T-cell (primary cell): ENCODE data around the gene FSTL4. TPM values are rescaled to one million over a fixed set of nuclear protein-coding genes. Genes with fewer than 3 reads are reported as not detected.

Experiments
- ATAC-seq, 4 experiments: fragments of 200-7000 bp in 3 of 4; fragments of 150-1000 bp in 1 of 4; cut with Tn5 transposase; replicated peaks in 1 of 4; 1 replicate in 3 of 4; 2 replicates in 1 of 4; pipeline ENCODE4 v1.10.0; 2021; ENCODE audit warnings: moderate library complexity in 3 of 4, mild to moderate bottlenecking in 2 of 4, moderate number of reproducible peaks in 1 of 4
- CTCF ChIA-PET, 2 donors: fragments of 300-600 bp; sonication (Branson Sonifier 250); formaldehyde crosslinking; loops; one replicate each; lab custom pipeline; 2022; ENCODE audit warnings: antibody characterized with exemption in 2 of 2; lab: Charles Lee
- POLR2A ChIA-PET, 2 donors: fragments of 300-600 bp; sonication (Branson Sonifier 250); formaldehyde crosslinking; loops; one replicate each; lab custom pipeline; 2022; ENCODE audit warnings: antibody characterized with exemption in 2 of 2; lab: Charles Lee
- DNase-seq, 35 experiments: peaks; one replicate each; pipeline versions ENCODE4 v3.0.0 to v3.0.0-alpha.2; 2013 to 2023
- H3K27ac ChIP-seq: one replicate; pipeline ENCODE4 v1.5.1; 2013; ENCODE audit warnings: low read length
- H3K27me3 ChIP-seq, 2 experiments: replicated peaks in 1 of 2; 1 replicate in 1 of 2; 2 replicates in 1 of 2; pipeline versions ENCODE4 v1.6.1 to v1.7.0; 2013; ENCODE audit warnings: low read length in 1 of 2, mixed read lengths in 1 of 2; ENCODE audit not compliant: control insufficient read depth in 2 of 2, insufficient read depth in 2 of 2; ENCODE audit errors: extremely low read depth in 1 of 2
- H3K36me3 ChIP-seq, 2 donors: 1 replicate in 1 of 2; 2 replicates in 1 of 2; pipeline versions ENCODE4 v1.6.1 to v1.7.0; 2013; ENCODE audit warnings: low read length in 1 of 2; ENCODE audit not compliant: control insufficient read depth in 2 of 2, insufficient read depth in 1 of 2; ENCODE audit errors: extremely low read depth in 1 of 2
- H3K4me1 ChIP-seq, 2 experiments: 1 replicate in 1 of 2; 2 replicates in 1 of 2; pipeline versions ENCODE4 v1.6.1 to v1.7.0; 2013; ENCODE audit warnings: low read length in 2 of 2, mixed read lengths in 1 of 2; ENCODE audit not compliant: insufficient read depth in 2 of 2, control insufficient read depth in 1 of 2; ENCODE audit errors: extremely low read depth in 1 of 2
- H3K4me3 ChIP-seq, 2 donors: 1 replicate in 1 of 2; 2 replicates in 1 of 2; pipeline versions ENCODE4 v1.5.1 to v1.7.0; 2013; ENCODE audit warnings: mild to moderate bottlenecking in 2 of 2, low read length in 1 of 2, moderate library complexity in 1 of 2; ENCODE audit not compliant: control insufficient read depth in 1 of 2; ENCODE audit errors: extremely low read depth in 1 of 2
- H3K9me3 ChIP-seq: 2 replicates; pipeline ENCODE4 v1.7.0; 2013
- H3K27ac Mint-ChIP-seq, 2 donors: one replicate each; pipeline ENCODE4 v1.8.0; 2020 to 2021; ENCODE audit warnings: mild to moderate bottlenecking in 2 of 2, mixed read lengths in 2 of 2
- H3K27me3 Mint-ChIP-seq, 2 donors: one replicate each; pipeline ENCODE4 v1.8.0; 2021 to 2022; ENCODE audit warnings: mixed read lengths in 2 of 2
- H3K36me3 Mint-ChIP-seq: one replicate; pipeline ENCODE4 v1.8.0; 2021; ENCODE audit warnings: mixed read lengths
- H3K4me1 Mint-ChIP-seq, 3 donors: one replicate each; pipeline ENCODE4 v1.8.0; 2020 to 2022; ENCODE audit warnings: mixed read lengths in 3 of 3, mild to moderate bottlenecking in 1 of 3
- H3K4me3 Mint-ChIP-seq, 3 donors: one replicate each; pipeline ENCODE4 v1.8.0; 2020 to 2022; ENCODE audit warnings: mild to moderate bottlenecking in 3 of 3, mixed read lengths in 3 of 3, moderate library complexity in 3 of 3
- H3K9me3 Mint-ChIP-seq, 3 donors: one replicate each; pipeline ENCODE4 v1.8.0; 2020 to 2022; ENCODE audit warnings: mixed read lengths in 3 of 3
- WGBS: methylation state at CpG from one replicate; pipeline ENCODE4 v1.1.5; 2013; ENCODE audit warnings: missing lambda C conversion rate; ENCODE audit not compliant: insufficient coverage; 5-methylcytosine and 5-hydroxymethylcytosine counted together
- total RNA-seq, 35 experiments: library from RNA in 6 of 35; stranded (reverse) in 6 of 35; fragments of 120-200 nt in 1 of 35; gene quantifications; one replicate each; pipeline versions ENCODE4 v1.2.1 to v1.2.4 and lab custom pipeline; 2013 to 2026

FSTL4 gene
- total RNA-seq, 5 donors from 2014 or later (not counting 1 experiment from before 2014, with no cell fraction given) = 1.6 TPM; not detected in 3

DNA sequence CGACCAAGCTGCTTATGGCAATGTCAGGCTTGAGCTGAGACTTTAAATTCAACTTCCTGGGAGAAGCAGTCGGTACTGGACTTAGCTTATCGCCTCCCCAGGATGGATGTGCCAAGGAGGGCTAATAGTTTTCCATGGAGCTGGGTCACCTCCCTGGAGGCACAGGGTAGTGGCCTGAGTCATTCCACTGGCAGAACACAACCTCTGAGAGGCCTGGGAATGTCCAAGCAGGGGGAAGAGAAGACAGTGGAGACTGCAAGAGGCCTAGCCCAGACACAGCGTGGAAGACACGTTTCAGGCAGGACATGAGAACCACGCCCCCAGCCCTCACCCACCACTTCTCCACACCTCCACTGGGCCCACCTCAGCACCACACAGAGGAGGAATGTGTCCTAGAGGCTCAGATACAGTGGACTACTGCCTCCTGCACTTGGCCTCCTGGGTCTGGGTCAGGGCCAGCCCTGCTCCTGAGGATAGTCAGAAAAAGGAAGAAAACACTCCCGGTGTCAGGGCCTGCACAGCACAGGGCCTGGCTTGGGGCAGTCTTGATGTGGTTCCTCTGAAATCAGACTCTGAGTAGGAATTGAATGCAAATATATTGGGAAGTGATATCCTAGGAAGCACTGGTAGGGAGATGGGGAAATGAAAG is 171.8 kb downstream of the FSTL4 start:
- DNase-seq (no peak), ATAC-seq (no peak)
- ChIA-PET POLR2A (no interaction called here), CTCF (no interaction called here)
- Mint-ChIP-seq H3K27ac (no peak overlapping the region), H3K4me1 (no peaks in the 10 kb centered on the region), H3K36me3 (no peaks in the 10 kb centered on the region), H3K27me3 (peaks cover 0 to 11% of the 10 kb centered on the region in 2 donors), H3K4me3 (no peak overlapping the region), H3K9me3 (no peaks in the 10 kb centered on the region)
- H3K9me3 ChIP-seq = no peaks in the 10 kb centered on the region
- WGBS = 73% methylated on average over 5 of the region's 7 CpGs
- no peak overlapping the region for H3K4me3 ChIP-seq
- H3K4me1 ChIP-seq = no peaks in the 10 kb centered on the region
- peaks cover 0 to 25% of the 10 kb centered on the region in 2 experiments for H3K27me3 ChIP-seq
- no peak overlapping the region for H3K27ac ChIP-seq
- H3K36me3 ChIP-seq = no peaks in the 10 kb centered on the region

DNA sequence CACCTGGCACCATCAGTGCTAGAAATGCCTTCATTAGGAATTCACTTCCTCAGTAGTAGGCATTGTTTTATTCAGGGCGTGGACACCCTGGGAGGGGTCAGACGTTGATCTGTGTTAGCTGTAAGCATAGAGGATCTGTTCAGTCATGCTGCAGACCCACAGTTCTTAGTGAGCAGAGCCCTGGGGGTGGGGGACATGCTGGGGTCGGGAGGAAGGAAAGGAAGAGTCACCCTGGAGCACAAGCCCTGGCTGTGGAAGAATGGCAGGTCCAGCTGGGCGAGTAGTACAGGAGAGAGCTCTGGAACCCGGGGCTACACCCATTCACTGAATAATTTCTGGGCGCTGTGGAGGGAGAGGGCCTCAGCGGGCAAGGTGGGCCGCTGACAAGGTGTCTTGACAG is 172.5 kb downstream of the FSTL4 start:
- ChIA-PET CTCF (interaction anchor here in 1 of 2 donors (0.6 kb wide), 1 partner anchor 15 kb away, joined by 3 read pairs; no protein-coding TSS in a partner anchor), POLR2A (no interaction called here)
- Histone ChIP-seq H3K36me3 (no peaks in the 10 kb centered on the region), H3K4me3 (no peak overlapping the region), H3K27me3 (peaks cover 0 to 25% of the 10 kb centered on the region in 2 experiments), H3K9me3 (no peaks in the 10 kb centered on the region), H3K4me1 (no peaks in the 10 kb centered on the region), H3K27ac (no peak overlapping the region)
- Mint-ChIP-seq H3K36me3 (no peaks in the 10 kb centered on the region), H3K4me1 (no peaks in the 10 kb centered on the region), H3K27me3 (peaks cover 0 to 11% of the 10 kb centered on the region in 2 donors), H3K4me3 (no peak overlapping the region), H3K9me3 (no peaks in the 10 kb centered on the region), H3K27ac (no peak overlapping the region)
- WGBS = 71% methylated on average over 8 of the region's 8 CpGs
- DNase-seq = no peak
- ATAC-seq = no peak

DNA sequence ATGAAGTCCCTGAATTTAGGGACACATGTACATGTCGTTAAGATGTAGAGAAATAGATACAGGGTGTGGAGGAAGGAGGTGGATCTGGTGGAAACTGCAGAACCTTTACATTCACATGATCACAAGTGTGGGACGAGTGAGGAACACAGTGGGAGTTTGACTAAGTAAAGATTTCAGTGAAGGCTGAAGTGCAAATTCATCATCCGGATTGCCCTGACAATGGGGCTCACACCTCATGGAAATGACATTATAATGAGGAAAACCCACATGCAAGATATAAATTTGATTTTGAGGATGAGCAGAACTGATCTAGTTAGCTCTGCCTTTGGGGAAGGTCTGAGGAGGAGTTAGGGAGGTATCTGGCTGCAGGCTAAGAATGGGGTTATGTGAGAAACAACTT is 173.9 kb downstream of the FSTL4 start:
- H3K9me3 ChIP-seq = no peaks in the 10 kb centered on the region
- H3K36me3 Mint-ChIP-seq = no peaks in the 10 kb centered on the region
- ATAC-seq (no peak), DNase-seq (no peak)
- no peaks in the 10 kb centered on the region for H3K4me1 Mint-ChIP-seq
- no peaks in the 10 kb centered on the region for H3K9me3 Mint-ChIP-seq
- H3K36me3 ChIP-seq = no peaks in the 10 kb centered on the region
- H3K27ac ChIP-seq = no peak overlapping the region
- no CpG with 5 or more reads among the region's 3 CpGs for WGBS
- H3K4me3 Mint-ChIP-seq = no peak overlapping the region
- H3K4me3 ChIP-seq = no peak overlapping the region
- no peaks in the 10 kb centered on the region for H3K4me1 ChIP-seq
- POLR2A ChIA-PET = no interaction called here
- peaks cover 0 to 22% of the 10 kb centered on the region in 2 experiments for H3K27me3 ChIP-seq
- peaks cover 2 to 11% of the 10 kb centered on the region in 2 donors for H3K27me3 Mint-ChIP-seq
- no peak overlapping the region for H3K27ac Mint-ChIP-seq
- CTCF ChIA-PET = no interaction called here

DNA sequence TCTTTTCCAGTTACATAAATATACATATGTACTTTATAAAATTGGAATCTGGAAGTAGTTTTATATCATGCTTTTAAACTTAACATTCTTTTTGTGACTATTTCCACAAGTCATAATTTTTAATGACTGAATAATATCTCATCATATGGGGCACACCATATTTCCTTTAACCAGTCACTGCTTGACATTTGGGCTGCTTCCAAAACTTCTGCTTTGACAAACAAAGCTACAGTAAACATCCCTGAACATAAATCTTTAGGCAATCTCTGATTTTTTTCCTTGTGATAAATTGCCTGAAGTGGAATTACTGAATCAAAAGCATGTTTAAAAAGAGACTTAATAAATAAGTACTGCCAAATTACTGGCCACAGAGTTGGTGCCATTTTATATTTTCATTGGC is 178.0 kb downstream of the FSTL4 start:
- Histone ChIP-seq H3K4me1 (no peaks in the 10 kb centered on the region), H3K9me3 (no peaks in the 10 kb centered on the region), H3K36me3 (no peaks in the 10 kb centered on the region), H3K4me3 (no peak overlapping the region), H3K27ac (no peak overlapping the region), H3K27me3 (peaks cover 0 to 4% of the 10 kb centered on the region in 2 experiments)
- no peak overlapping the region for H3K4me3 Mint-ChIP-seq
- H3K27ac Mint-ChIP-seq = no peak overlapping the region
- ChIA-PET POLR2A (interaction anchor here in 1 of 2 donors (0.6 kb wide), 1 partner anchor 535 kb away, joined by 3 read pairs; no protein-coding TSS in a partner anchor), CTCF (no interaction called here)
- no peaks in the 10 kb centered on the region for H3K4me1 Mint-ChIP-seq
- DNase-seq = no peak
- H3K9me3 Mint-ChIP-seq = no peaks in the 10 kb centered on the region
- H3K27me3 Mint-ChIP-seq = peaks cover 2 to 15% of the 10 kb centered on the region in 2 donors
- H3K36me3 Mint-ChIP-seq = no peaks in the 10 kb centered on the region
- no peak for ATAC-seq

DNA sequence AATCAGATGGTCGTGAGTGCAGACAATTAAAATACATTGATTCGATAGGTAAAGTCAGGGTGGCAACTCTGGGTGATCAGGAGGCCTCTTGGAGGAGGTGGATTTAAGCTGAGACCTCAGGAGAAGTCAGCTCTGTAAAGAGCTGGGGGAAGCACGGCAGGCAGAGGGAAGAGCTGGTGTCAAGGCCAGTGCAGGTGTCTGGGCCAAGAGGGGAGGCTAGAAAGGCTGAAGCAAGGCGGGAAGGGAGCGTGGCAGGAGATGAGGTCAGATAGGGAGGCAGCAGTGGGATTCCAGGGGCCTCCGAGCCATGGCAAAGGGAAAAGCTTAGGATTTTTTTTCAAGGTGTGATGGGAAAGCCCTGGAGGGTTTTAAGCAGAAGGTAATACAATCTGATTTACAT is 178.7 kb downstream of the FSTL4 start:
- Mint-ChIP-seq H3K36me3 (no peaks in the 10 kb centered on the region), H3K4me3 (no peak overlapping the region), H3K27me3 (peaks cover 2 to 15% of the 10 kb centered on the region in 2 donors), H3K9me3 (no peaks in the 10 kb centered on the region), H3K27ac (no peak overlapping the region), H3K4me1 (no peaks in the 10 kb centered on the region)
- peaks cover 0 to under 1% of the 10 kb centered on the region in 2 experiments for H3K27me3 ChIP-seq
- no peaks in the 10 kb centered on the region for H3K36me3 ChIP-seq
- POLR2A ChIA-PET = no interaction called here
- CTCF ChIA-PET = interaction anchor here in 1 of 2 donors (0.6 kb wide), 1 partner anchor 9 kb away, joined by 3 read pairs; no protein-coding TSS in a partner anchor
- no peak overlapping the region for H3K27ac ChIP-seq
- DNase-seq (no peak), ATAC-seq (no peak)
- H3K9me3 ChIP-seq = no peaks in the 10 kb centered on the region
- no peak overlapping the region for H3K4me3 ChIP-seq
- 84% methylated on average over 6 of the region's 6 CpGs for WGBS
- H3K4me1 ChIP-seq = no peaks in the 10 kb centered on the region

DNA sequence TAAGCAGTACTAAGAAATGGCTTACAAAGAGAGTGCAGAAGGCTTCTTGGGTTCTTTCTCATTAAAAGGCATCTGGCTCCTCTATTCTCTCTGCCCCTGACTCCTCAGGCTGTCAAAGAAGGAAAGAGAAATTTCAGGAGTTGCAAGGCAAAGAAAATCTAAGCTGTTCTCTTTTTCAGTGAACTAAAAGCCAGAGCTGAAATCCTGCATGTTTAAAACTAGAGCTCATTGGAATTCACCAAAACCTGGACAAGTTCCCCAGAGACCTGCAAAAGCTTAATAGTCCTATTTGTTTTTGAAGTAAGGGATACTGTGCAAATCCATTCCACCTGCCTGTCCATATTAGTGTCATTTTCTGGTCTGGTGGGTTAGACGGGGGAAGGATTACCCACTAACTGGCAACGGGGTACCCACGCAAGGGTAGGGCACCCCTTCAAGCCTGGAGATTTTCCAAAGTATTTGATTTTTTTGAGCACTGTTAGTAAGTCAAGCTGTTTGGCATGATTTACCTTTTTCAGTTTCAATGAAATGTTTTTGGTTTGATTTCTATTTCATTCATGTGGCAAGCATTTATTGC is 179.3 kb downstream of the FSTL4 start:
- Mint-ChIP-seq H3K4me3 (no peak overlapping the region), H3K36me3 (no peaks in the 10 kb centered on the region), H3K4me1 (no peaks in the 10 kb centered on the region), H3K9me3 (no peaks in the 10 kb centered on the region), H3K27ac (no peak overlapping the region), H3K27me3 (peaks cover 2 to 15% of the 10 kb centered on the region in 2 donors)
- H3K9me3 ChIP-seq = no peaks in the 10 kb centered on the region
- H3K27ac ChIP-seq = no peak overlapping the region
- ChIA-PET POLR2A (no interaction called here), CTCF (interaction anchor here in 1 of 2 donors (0.6 kb wide), 1 partner anchor 9 kb away, joined by 3 read pairs; no protein-coding TSS in a partner anchor)
- no peak for ATAC-seq
- 95% methylated on average over 3 of the region's 3 CpGs for WGBS
- no peaks in the 10 kb centered on the region for H3K36me3 ChIP-seq
- H3K4me3 ChIP-seq = no peak overlapping the region
- no peaks in the 10 kb centered on the region for H3K4me1 ChIP-seq
- DNase-seq = no peak
- peaks cover 0 to 4% of the 10 kb centered on the region in 2 experiments for H3K27me3 ChIP-seq
